ENCODE results near the gene SMAD9.
"Not testable (repeated sequence)": the region's sequence is repeated elsewhere in the genome, so short reads cannot be mapped to it uniquely, and the experiment has no call there.

SMAD9 gene

DNA sequence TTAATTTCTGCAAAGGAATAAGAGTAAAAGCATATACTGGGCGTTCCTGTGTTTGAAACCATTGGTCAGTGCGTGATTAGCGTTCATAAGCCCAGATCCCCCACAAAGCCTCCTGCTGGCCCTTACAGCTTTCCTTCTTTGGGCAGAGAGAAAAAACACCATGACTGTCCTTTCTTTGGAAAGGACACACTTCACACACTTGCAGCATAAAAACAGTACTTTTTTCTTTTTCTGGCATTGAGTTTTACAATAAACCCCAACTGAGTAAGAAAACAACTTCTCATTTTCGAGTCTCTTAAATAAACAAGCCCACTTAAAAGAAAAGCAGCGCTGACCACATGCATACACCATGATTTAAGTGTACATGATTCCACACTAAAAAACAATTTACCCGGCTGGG is 35.8 kb downstream of the SMAD9 start:
- Histone ChIP-seq H4K20me1 (ENCODE audit: control insufficient read depth, insufficient read depth, low read depth, low read length) (no peaks in the 10 kb centered on the region), H3K9me3 (ENCODE audit: control insufficient read depth, insufficient read depth, low read length) (no peaks in the 10 kb centered on the region), H3K4me3 (ENCODE audit: low read length) (no peak overlapping the region), H3F3A (ENCODE audit: control insufficient read depth, insufficient read depth) (no peaks in the 10 kb centered on the region), H3K27me3 (ENCODE audit: control insufficient read depth, low read length) (no peaks in the 10 kb centered on the region), H3K36me3 (ENCODE audit: control insufficient read depth, low read length) (no peaks in the 10 kb centered on the region), H3K4me2 (ENCODE audit: low read length) (no peak overlapping the region), H3K27ac (ENCODE audit: low read depth, low read length) (no peak overlapping the region), H3K79me2 (ENCODE audit: control insufficient read depth, low read length) (no peaks in the 10 kb centered on the region), H3K9me2 (replicated peaks; ENCODE audit: control insufficient read depth, low read length) (no peaks in the 10 kb centered on the region), H3K4me1 (ENCODE audit: control insufficient read depth, low read length) (no peaks in the 10 kb centered on the region)
- TF ChIP-seq, protein P1, sequence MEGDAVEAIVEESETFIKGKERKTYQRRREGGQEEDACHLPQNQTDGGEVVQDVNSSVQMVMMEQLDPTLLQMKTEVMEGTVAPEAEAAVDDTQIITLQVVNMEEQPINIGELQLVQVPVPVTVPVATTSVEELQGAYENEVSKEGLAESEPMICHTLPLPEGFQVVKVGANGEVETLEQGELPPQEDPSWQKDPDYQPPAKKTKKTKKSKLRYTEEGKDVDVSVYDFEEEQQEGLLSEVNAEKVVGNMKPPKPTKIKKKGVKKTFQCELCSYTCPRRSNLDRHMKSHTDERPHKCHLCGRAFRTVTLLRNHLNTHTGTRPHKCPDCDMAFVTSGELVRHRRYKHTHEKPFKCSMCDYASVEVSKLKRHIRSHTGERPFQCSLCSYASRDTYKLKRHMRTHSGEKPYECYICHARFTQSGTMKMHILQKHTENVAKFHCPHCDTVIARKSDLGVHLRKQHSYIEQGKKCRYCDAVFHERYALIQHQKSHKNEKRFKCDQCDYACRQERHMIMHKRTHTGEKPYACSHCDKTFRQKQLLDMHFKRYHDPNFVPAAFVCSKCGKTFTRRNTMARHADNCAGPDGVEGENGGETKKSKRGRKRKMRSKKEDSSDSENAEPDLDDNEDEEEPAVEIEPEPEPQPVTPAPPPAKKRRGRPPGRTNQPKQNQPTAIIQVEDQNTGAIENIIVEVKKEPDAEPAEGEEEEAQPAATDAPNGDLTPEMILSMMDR (IDR thresholded peaks at IDR 0.05; ENCODE audit: low read depth, low read length, poor library complexity, severe bottlenecking), result no peak
- TF ChIP-seq EZH2phosphoT487 (IDR thresholded peaks at IDR 0.05; ENCODE audit: borderline replicate concordance, low read length), result no peak

DNA sequence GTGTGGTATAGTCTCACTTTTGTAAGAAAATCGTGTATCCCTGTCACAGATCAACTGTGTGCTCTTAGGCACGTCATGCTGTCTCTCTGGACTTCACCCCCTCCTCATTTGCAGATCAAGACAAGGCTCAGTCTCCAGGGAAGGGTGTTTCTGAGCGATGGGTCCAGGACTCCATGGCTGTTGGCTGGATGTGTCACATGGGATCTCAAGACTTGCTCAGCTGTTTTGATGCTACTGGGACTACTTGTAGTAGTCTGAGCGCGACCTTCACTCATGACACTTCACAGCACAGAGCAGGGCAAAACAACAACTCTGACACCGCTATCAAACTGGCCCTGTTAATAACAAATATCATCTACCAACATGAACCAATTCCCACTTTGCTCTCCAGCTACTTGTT is 36.2 kb downstream of the SMAD9 start:
- Histone ChIP-seq H3K27me3 (ENCODE audit: control insufficient read depth, low read length) (no peaks in the 10 kb centered on the region), H4K20me1 (ENCODE audit: control insufficient read depth, insufficient read depth, low read depth, low read length) (no peaks in the 10 kb centered on the region), H3K9me3 (ENCODE audit: control insufficient read depth, insufficient read depth, low read length) (no peaks in the 10 kb centered on the region), H3K4me3 (ENCODE audit: low read length) (no peak overlapping the region), H3K36me3 (ENCODE audit: control insufficient read depth, low read length) (no peaks in the 10 kb centered on the region), H3K9me2 (replicated peaks; ENCODE audit: control insufficient read depth, low read length) (no peaks in the 10 kb centered on the region), H3K27ac (ENCODE audit: low read depth, low read length) (no peak overlapping the region), H3K79me2 (ENCODE audit: control insufficient read depth, low read length) (no peaks in the 10 kb centered on the region), H3K4me2 (ENCODE audit: low read length) (no peak overlapping the region), H3F3A (ENCODE audit: control insufficient read depth, insufficient read depth) (no peaks in the 10 kb centered on the region), H3K4me1 (ENCODE audit: control insufficient read depth, low read length) (no peaks in the 10 kb centered on the region)
- TF ChIP-seq, protein P1 (IDR thresholded peaks at IDR 0.05; ENCODE audit: low read depth, low read length, poor library complexity, severe bottlenecking), result no peak
- no peak for TF ChIP-seq EZH2phosphoT487 (IDR thresholded peaks at IDR 0.05; ENCODE audit: borderline replicate concordance, low read length)

DNA sequence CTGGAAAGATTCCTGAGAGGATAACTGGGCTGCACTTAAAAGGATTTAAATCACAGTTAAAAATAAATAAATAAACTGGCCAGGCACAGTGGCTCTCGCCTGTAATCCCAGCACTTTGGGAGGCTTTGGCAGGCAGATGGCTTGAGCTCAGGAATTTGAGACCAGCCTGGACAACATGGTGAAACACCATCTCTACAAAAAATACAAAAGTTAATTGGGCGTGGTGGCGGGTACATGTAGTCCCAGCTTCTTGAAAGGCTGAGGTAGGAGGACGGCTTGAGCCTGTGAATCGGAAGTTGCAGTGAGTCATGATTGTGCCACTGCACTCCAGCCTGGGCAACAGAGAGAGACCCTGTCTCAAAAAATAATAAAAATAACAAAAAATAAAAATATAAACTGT is 36.6 kb downstream of the SMAD9 start:
- H3K4me2 ChIP-seq (ENCODE audit: low read length); H3K27me3 ChIP-seq (ENCODE audit: control insufficient read depth, low read length); H3K4me1 ChIP-seq (ENCODE audit: control insufficient read depth, low read length); H3K9me3 ChIP-seq (ENCODE audit: control insufficient read depth, insufficient read depth, low read length); H3K79me2 ChIP-seq (ENCODE audit: control insufficient read depth, low read length); H3K36me3 ChIP-seq (ENCODE audit: control insufficient read depth, low read length); H3K9me2 ChIP-seq (replicated peaks; ENCODE audit: control insufficient read depth, low read length); H3K4me3 ChIP-seq (ENCODE audit: low read length); H3F3A ChIP-seq (ENCODE audit: control insufficient read depth, insufficient read depth); H3K27ac ChIP-seq (ENCODE audit: low read depth, low read length); H4K20me1 ChIP-seq (ENCODE audit: control insufficient read depth, insufficient read depth, low read depth, low read length): not testable (repeated sequence)

DNA sequence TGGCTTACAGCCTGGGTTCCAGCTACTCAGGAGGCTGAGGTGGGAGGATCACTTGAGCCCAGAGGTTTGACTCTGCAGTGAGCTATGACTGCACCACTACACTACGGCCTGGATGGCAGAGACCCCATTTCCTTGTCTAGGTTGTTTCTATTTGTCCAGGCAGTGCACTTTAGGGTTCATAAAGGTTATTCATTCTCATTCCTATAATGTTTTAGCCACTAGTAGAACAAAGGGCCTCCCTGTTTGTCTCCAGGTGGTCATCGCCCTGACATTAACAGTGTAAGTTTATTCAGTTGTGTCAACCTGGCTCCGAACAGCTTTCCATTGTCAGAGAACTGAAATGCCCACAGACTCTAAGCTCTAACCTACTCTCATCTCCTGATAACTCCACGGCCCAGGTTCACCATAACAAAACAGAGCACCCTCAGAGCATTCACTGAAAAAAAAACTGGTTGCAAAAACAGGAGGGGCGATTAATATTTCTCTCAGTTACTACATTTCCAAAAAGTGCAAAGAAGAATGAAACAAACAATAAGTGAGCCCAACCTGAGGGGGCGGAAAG is 37.1 kb downstream of the SMAD9 start:
- H3K27ac ChIP-seq (ENCODE audit: low read depth, low read length), result no peak overlapping the region
- H3F3A ChIP-seq (ENCODE audit: control insufficient read depth, insufficient read depth), result no peaks in the 10 kb centered on the region
- H3K9me3 ChIP-seq (ENCODE audit: control insufficient read depth, insufficient read depth, low read length), result no peaks in the 10 kb centered on the region
- no peaks in the 10 kb centered on the region for H3K9me2 ChIP-seq (replicated peaks; ENCODE audit: control insufficient read depth, low read length)
- H4K20me1 ChIP-seq (ENCODE audit: control insufficient read depth, insufficient read depth, low read depth, low read length), result no peaks in the 10 kb centered on the region
- no peaks in the 10 kb centered on the region for H3K27me3 ChIP-seq (ENCODE audit: control insufficient read depth, low read length)
- H3K36me3 ChIP-seq (ENCODE audit: control insufficient read depth, low read length), result no peaks in the 10 kb centered on the region
- TF ChIP-seq, protein P1 (IDR thresholded peaks at IDR 0.05; ENCODE audit: low read depth, low read length, poor library complexity, severe bottlenecking), result no peak
- no peak for TF ChIP-seq EZH2phosphoT487 (IDR thresholded peaks at IDR 0.05; ENCODE audit: borderline replicate concordance, low read length)
- no peak overlapping the region for H3K4me3 ChIP-seq (ENCODE audit: low read length)
- no peak overlapping the region for H3K4me2 ChIP-seq (ENCODE audit: low read length)
- H3K4me1 ChIP-seq (ENCODE audit: control insufficient read depth, low read length), result no peaks in the 10 kb centered on the region
- no peaks in the 10 kb centered on the region for H3K79me2 ChIP-seq (ENCODE audit: control insufficient read depth, low read length)

Data from DOHH2 (cell line).